Stimulated activated naive CD8-positive, alpha-beta T cell treated with anti-CD3 and anti-CD28 coated beads, Interleukin-15, Interleukin-2, amounts not matched to agents 100 ng/mL and 50 ng/mL, for 24 hours (primary cell): ENCODE data around the gene OR1D2.
"Not testable (repeated sequence)": the region's sequence is repeated elsewhere in the genome, so short reads cannot be mapped to it uniquely, and the experiment has no call there.

Experiments used
- H3K27ac Mint-ChIP-seq: one replicate; pipeline ENCODE4 v1.8.0; 2021; ENCODE audit warnings: mild to moderate bottlenecking, mixed read lengths
- H3K27me3 Mint-ChIP-seq: one replicate; pipeline ENCODE4 v1.8.0; 2021; ENCODE audit warnings: mixed read lengths
- H3K36me3 Mint-ChIP-seq: one replicate; pipeline ENCODE4 v1.8.0; 2021; ENCODE audit warnings: low read depth, mixed read lengths
- H3K4me1 Mint-ChIP-seq: one replicate; pipeline ENCODE4 v1.8.0; 2021; ENCODE audit warnings: low read depth, mixed read lengths
- H3K4me3 Mint-ChIP-seq: one replicate; pipeline ENCODE4 v1.8.0; 2021; ENCODE audit warnings: mild to moderate bottlenecking, mixed read lengths
- H3K9me3 Mint-ChIP-seq: one replicate; pipeline ENCODE4 v1.8.0; 2021; ENCODE audit warnings: mixed read lengths

Gene OR1D2

GRCh38 chr17:3104322-3104721 lies at the start of gene OR1D2:
Gene OR1D2, minus strand, starts transcription at chr17:3104422. Its CDS starts 11,426 bp downstream, at chr17:3092996.
- no peak within 1 kb of the TSS for H3K4me3 Mint-ChIP-seq
- H3K4me1 Mint-ChIP-seq = no peaks in the 10 kb centered on the region
- no peak within 1 kb of the TSS for H3K27ac Mint-ChIP-seq
- H3K9me3 Mint-ChIP-seq = peaks cover 28% of the 10 kb centered on the region
- H3K27me3 Mint-ChIP-seq = peaks cover 14% of the 10 kb centered on the region
- H3K36me3 Mint-ChIP-seq = no peaks in the 10 kb centered on the region

- not testable (repeated sequence) for H3K4me3 Mint-ChIP-seq, H3K36me3 Mint-ChIP-seq, H3K4me1 Mint-ChIP-seq, H3K9me3 Mint-ChIP-seq, H3K27ac Mint-ChIP-seq
- H3K27me3 Mint-ChIP-seq = peaks cover 40% of the 10 kb centered on the region
Observed at GRCh38 chr17:3137494-3137893, 33.3 kb upstream of the OR1D2 start.

GRCh38 chr17:3127451-3127850 lies 23.2 kb upstream of the OR1D2 start, which contains the start of gene OR1G1:
Gene OR1G1, minus strand, starts transcription at chr17:3127551. Its CDS starts 0 bp downstream, at chr17:3127551.
- H3K4me3 Mint-ChIP-seq = no peak within 1 kb of the TSS
- H3K27ac Mint-ChIP-seq = no peak within 1 kb of the TSS
- no peaks in the 10 kb centered on the region for H3K36me3 Mint-ChIP-seq
- no peaks in the 10 kb centered on the region for H3K4me1 Mint-ChIP-seq
- peaks cover 41% of the 10 kb centered on the region for H3K27me3 Mint-ChIP-seq
- H3K9me3 Mint-ChIP-seq = no peaks in the 10 kb centered on the region

GRCh38 chr17:3073850-3074249 lies 30.4 kb downstream of the OR1D2 start:
- H3K4me3 Mint-ChIP-seq, H3K36me3 Mint-ChIP-seq, H3K27ac Mint-ChIP-seq: not testable (repeated sequence)

GRCh38 chr17:3065192-3065591 lies 39.0 kb downstream of the OR1D2 start:
- H3K27ac Mint-ChIP-seq, H3K4me3 Mint-ChIP-seq, H3K27me3 Mint-ChIP-seq, H3K9me3 Mint-ChIP-seq, H3K36me3 Mint-ChIP-seq, H3K4me1 Mint-ChIP-seq: not testable (repeated sequence)

More at GRCh38 chr17:3073850-3074249, 30.4 kb downstream of the OR1D2 start:
- H3K4me1 Mint-ChIP-seq, H3K9me3 Mint-ChIP-seq: not testable (repeated sequence)
- peaks cover 13% of the 10 kb centered on the region for H3K27me3 Mint-ChIP-seq

GRCh38 chr17:3063507-3063906 lies 40.7 kb downstream of the OR1D2 start, which contains the start of gene OR1D5:
Gene OR1D5, minus strand, starts transcription at chr17:3063607. Its CDS starts 0 bp downstream, at chr17:3063607.
- not testable (repeated sequence) for H3K9me3 Mint-ChIP-seq

GRCh38 chr17:3062824-3063377 lies 41.3 kb downstream of the OR1D2 start:
- H3K27ac Mint-ChIP-seq, H3K36me3 Mint-ChIP-seq, H3K9me3 Mint-ChIP-seq, H3K4me3 Mint-ChIP-seq, H3K27me3 Mint-ChIP-seq, H3K4me1 Mint-ChIP-seq: not testable (repeated sequence)

More at GRCh38 chr17:3063507-3063906, 40.7 kb downstream of the OR1D2 start, which contains the start of gene OR1D5:
- not testable (repeated sequence) for H3K36me3 Mint-ChIP-seq, H3K27me3 Mint-ChIP-seq, H3K27ac Mint-ChIP-seq, H3K4me1 Mint-ChIP-seq, H3K4me3 Mint-ChIP-seq

- not testable (repeated sequence) for H3K4me3 Mint-ChIP-seq, H3K9me3 Mint-ChIP-seq, H3K27me3 Mint-ChIP-seq, H3K4me1 Mint-ChIP-seq, H3K27ac Mint-ChIP-seq, H3K36me3 Mint-ChIP-seq
Observed at GRCh38 chr17:3054868-3055267, 49.4 kb downstream of the OR1D2 start.

- no peaks in the 10 kb centered on the region for H3K4me1 Mint-ChIP-seq
- peak overlapping the region; percentile 89 for H3K4me3 Mint-ChIP-seq
- no peaks in the 10 kb centered on the region for H3K9me3 Mint-ChIP-seq
- no peaks in the 10 kb centered on the region for H3K27me3 Mint-ChIP-seq
- no peak overlapping the region for H3K27ac Mint-ChIP-seq
- no peaks in the 10 kb centered on the region for H3K36me3 Mint-ChIP-seq
Observed at GRCh38 chr17:3049705-3050295, 54.4 kb downstream of the OR1D2 start.

GRCh38 chr17:3048727-3049471 lies 55.3 kb downstream of the OR1D2 start:
- H3K4me3 Mint-ChIP-seq = peak overlapping the region; percentile 89
- no peaks in the 10 kb centered on the region for H3K36me3 Mint-ChIP-seq
- no peaks in the 10 kb centered on the region for H3K4me1 Mint-ChIP-seq
- H3K9me3 Mint-ChIP-seq = no peaks in the 10 kb centered on the region
- H3K27me3 Mint-ChIP-seq = no peaks in the 10 kb centered on the region
- H3K27ac Mint-ChIP-seq = peak overlapping the region; percentile 55

GRCh38 chr17:3046753-3047152 lies 57.5 kb downstream of the OR1D2 start:
- Mint-ChIP-seq H3K27me3 (peaks cover 4% of the 10 kb centered on the region), H3K4me3 (no peak overlapping the region), H3K36me3 (no peaks in the 10 kb centered on the region), H3K9me3 (peaks cover 10% of the 10 kb centered on the region), H3K4me1 (no peaks in the 10 kb centered on the region), H3K27ac (no peak overlapping the region)

- Mint-ChIP-seq H3K4me1 (peaks cover 3% of the 10 kb centered on the region), H3K27ac (no peak overlapping the region), H3K9me3 (peaks cover 10% of the 10 kb centered on the region), H3K27me3 (peaks cover 7% of the 10 kb centered on the region), H3K36me3 (no peaks in the 10 kb centered on the region), H3K4me3 (no peak overlapping the region)
Observed at GRCh38 chr17:3043737-3044365, 60.4 kb downstream of the OR1D2 start.

GRCh38 chr17:3040882-3041281 lies 63.3 kb downstream of the OR1D2 start:
- Mint-ChIP-seq H3K9me3 (peaks cover 10% of the 10 kb centered on the region), H3K4me1 (peaks cover 3% of the 10 kb centered on the region), H3K27ac (no peak overlapping the region), H3K27me3 (peaks cover 7% of the 10 kb centered on the region), H3K4me3 (no peak overlapping the region), H3K36me3 (no peaks in the 10 kb centered on the region)

GRCh38 chr17:3039736-3040135 lies 64.5 kb downstream of the OR1D2 start:
- H3K36me3 Mint-ChIP-seq = no peaks in the 10 kb centered on the region
- peaks cover 7% of the 10 kb centered on the region for H3K27me3 Mint-ChIP-seq
- H3K27ac Mint-ChIP-seq = no peak overlapping the region
- peaks cover 10% of the 10 kb centered on the region for H3K9me3 Mint-ChIP-seq
- H3K4me3 Mint-ChIP-seq = no peak overlapping the region
- H3K4me1 Mint-ChIP-seq = peaks cover 3% of the 10 kb centered on the region

- H3K4me1 Mint-ChIP-seq = peaks cover 3% of the 10 kb centered on the region
- H3K27ac Mint-ChIP-seq = no peak overlapping the region
- H3K4me3 Mint-ChIP-seq = no peak overlapping the region
- peaks cover 7% of the 10 kb centered on the region for H3K27me3 Mint-ChIP-seq
- peaks cover 10% of the 10 kb centered on the region for H3K9me3 Mint-ChIP-seq
- no peaks in the 10 kb centered on the region for H3K36me3 Mint-ChIP-seq
Observed at GRCh38 chr17:3038941-3039340, 65.3 kb downstream of the OR1D2 start.
